Frontal cortex (tissue), 4 donors: ENCODE data around the gene PRR5. TPM values are rescaled to one million over a fixed set of nuclear protein-coding genes. Genes with fewer than 3 reads are reported as not detected.
A peak's percentile ranks its signal among the peaks of the same experiment; 100 is the strongest.

Source experiments
- DNase-seq, 2 donors: peaks; one replicate each; pipeline ENCODE4 v3.0.0; 2012; ENCODE audit warnings: low spot score in 2 of 2
- FAIRE-seq: peaks from 2 replicates; lab custom pipeline; 2012; peaks lifted over from hg19 to GRCh38; lab: Jason Lieb, UNC
- total RNA-seq: library from RNA; depleted of rRNA; stranded (reverse); fragments of >200 nt; gene quantifications from one replicate; pipeline ENCODE4 v1.2.3, GENCODE V29; 2014
- donor health status: control.
- donor health status: control.
- donor health status: control.

The PRR5 gene
- total RNA-seq, 1 donor from 2014 or later = 10.6 TPM

DNA sequence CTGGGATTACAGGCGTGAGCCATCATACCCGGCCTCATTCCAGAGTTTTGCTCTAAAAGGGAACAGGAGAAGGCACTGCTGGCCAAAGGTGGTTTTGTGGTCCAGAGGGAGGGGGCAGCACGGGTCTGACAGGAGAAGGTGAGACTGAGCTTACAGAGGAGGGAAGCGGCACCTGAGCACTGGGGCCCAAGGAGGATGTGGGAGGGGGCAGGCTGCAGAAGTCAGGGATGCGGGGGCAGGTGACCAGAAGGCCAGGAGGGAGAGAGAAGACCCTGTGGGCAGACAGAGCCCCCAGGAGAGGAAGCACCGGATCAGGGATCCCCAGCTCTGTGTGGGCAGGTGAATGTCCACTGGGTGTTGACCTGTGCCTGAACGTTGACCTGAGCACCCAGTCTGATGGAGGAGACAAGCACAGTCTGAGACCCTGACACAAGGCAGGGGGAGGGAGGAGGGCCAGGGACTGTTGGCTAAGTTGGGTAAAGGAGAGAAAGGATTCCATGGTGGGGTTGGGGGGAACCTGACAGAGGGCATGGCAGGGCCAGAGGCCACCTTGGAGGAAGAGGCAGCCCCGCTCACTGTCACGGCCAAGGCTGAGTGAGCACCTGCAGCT lies 12.0 kb upstream of the PRR5 start:
- FAIRE-seq = no peak

DNA sequence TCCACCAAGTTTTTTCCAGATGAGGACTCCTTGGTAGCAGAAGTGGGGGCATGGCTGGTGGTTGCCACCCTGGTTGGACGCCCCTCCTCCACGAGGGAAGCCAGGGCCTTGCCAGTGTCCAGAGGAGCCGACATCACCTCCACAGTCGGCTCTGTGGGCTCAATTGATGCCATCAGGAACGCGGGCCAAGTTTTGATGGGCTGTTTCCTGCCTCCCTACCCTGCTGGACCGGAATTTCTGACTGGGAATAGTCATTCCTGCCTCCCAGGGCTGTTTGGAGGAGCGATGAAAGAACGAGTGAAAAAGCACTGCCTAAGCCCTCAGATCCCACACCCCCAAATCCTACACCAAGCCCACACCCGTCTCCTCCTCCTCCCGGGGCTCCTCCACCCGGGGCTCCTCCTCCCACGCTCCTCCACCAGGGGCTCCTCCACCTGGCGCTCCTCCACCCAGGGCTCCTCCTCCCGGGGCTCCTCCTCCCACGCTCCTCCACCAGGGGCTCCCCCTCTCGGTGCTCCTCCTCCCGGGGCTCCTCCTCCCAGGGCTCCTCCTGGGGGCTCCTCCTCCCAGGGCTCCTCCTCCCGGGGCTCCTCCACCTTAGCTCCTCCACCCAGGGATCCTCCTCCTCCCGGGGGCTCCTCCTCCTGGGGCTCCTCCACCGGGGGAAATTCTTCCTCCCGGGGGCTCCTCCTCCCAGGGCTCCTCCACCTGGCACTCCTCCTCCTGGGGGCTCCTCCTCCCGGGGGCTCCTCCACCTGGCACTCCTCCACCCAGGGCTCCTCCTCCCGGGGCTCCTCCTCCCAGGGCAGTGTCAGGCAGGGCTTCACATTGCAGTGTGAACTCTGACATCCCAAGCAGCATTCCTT lies 10.0 kb upstream of the PRR5 start:
- FAIRE-seq = no peak

More for the DNA sequence above, 12.0 kb upstream of the PRR5 start:
- no peak for DNase-seq

DNA sequence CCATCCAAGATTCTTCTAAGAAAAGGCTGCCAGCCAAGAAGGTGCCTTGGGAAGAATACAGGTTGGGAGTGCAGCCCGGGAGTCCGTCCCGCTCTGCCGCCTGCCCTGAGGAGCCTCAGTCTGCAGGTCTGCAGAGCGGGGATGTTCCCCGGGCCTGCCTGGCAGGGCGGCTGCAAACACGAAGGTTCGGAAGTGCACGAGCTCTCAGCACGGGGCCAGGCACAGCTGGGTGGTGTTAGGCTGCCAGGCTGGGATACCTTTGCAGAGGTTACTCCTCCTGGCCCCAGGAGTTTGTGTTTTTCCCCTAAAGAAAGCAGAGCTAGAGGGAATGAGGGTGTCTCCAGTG lies 9.4 kb upstream of the PRR5 start:
- DNase-seq = no peak

More for the DNA sequence above, 10.0 kb upstream of the PRR5 start:
- no peak for DNase-seq

DNA sequence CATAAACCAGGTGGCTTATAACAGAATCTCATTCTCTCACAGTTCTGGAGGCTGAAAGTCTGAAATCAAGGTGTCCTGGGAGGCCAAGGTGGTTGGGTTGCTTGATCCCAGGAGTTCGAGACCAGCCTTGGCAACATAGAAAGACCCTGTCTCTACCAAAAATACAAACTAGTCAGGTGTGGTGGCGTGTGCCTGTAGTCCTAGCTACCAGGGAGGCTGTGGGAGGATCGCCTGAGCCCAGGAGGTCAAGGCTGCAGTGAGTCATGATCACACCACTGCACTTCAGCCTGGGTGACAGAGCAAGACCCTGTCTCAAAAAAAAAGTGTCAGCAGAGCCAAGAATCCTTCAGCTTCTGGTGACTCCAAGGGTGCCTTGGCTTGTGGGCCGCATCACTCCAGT lies 8.9 kb upstream of the PRR5 start:
- no peak for FAIRE-seq
- no peak for DNase-seq

More for the DNA sequence above, 9.4 kb upstream of the PRR5 start:
- FAIRE-seq = no peak

DNA sequence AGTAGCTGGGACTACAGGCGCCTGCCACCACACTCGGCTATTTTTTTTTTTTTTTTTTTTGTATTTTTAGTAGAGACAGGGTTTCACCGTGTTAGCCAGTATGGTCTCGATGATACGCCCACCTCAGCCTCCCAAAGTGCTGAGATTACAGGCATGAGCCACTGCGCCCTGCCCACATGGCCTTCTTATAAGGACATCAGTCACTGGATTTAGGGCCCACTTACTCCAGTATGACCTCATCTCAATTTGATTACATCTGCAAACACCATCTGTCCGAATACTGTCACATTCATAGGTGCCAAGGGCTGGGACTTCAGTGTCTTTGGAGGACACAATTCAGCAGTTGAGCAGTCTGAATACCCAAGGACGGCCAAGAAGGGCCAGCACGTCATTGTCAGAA lies 8.2 kb upstream of the PRR5 start:
- FAIRE-seq (no peak), DNase-seq (no peak)

DNA sequence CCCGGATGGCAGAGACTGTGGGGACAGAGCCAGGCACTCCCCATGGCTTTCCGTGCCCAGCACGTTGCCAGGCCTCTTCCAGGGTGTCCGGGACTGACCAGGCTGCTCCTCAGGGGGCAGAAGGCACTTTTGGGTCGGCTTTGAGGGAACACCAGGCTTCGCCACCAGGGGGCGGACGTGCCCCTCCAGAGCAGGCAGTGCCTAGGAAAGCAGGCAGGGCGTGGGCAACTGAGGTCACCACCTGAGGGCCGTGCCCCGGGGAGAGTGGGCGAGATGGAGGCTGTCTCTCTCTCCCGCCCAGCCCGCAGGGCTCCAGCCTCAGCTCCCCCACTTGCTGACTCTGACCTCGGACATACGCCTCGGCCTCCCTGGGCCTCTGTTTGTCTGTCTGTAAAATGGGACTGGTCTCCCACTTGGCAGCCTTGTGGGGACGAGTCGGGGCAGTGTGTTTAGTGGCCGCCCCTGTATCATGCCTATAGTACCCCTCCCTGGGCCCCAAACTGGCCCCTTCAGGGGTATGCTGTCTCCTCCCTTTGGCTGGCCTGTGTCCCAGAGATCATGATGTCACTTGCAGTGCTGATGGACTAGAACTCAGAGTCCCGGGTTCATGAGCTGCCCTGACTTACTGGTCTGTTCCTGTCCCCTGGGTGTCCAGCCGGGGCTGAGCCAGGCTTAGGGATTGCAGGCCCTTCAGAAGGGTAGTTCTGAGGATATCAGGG lies 4.4 kb upstream of the PRR5 start:
- FAIRE-seq = no peak
- peak; percentile 65 to 80 for DNase-seq

DNA sequence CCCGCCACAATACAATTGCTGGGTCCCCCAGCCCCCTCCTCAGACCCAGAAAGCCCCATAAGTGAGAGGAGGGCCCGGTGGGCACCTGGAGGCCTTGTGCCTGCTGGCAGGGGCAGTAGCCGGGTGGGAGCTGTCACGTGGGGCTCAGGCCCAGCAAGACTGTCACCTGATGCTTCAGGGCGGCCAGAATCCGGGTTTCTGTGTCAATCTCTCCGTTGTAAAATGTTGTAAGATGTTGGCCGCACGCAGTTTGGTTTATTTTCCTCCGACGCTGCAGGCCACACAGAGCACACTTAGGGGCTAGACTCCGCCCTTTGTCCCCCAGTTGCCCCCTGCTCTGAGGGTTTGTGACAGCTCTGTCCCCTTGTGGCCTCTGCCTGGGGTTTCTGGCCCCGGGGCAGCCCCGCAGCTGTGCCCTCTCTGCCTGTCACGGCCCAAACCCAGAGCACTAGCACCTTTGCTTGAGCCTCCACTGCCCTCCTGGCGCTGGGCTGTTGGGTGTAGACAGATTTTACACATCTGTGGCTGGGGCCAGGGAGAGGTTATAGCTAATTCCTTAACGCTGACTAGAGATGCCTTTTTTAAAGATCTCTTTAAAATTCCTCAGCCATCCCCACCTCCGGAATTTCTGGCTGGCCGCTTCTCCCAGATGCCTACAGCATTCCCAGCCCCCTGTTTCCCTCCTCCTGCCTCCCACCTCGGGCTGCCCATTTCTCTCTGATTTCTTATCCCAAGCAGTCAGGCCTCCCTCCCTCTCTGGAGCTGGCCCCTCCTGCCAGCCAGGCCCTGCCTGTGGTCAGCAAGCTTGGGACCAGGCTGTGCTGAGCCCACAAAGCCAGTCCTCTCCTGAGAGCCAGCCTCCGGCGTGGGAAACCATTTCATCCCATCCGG lies 3.2 kb upstream of the PRR5 start:
- FAIRE-seq (no peak), DNase-seq (no peak)

DNA sequence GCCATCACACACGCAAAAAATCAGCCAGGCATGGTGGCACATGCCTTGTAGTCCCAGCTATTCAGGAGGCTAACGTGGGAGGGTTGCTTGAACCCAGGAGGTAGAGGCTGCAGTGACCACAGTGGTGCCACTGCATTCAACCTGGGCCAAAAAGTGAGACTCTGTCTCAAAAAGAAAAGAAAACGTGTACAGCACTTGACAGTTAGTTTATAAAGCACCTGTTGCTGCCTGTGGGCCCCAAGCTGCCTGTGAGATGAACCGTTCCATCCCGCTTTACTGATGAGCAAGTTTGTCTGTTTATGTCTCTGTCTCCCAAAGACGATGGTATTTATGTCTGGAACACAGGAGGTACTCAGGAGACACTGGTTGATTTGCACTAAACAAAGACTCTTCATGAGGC lies 1.5 kb upstream of the PRR5 start:
- FAIRE-seq (no peak), DNase-seq (no peak)

DNA sequence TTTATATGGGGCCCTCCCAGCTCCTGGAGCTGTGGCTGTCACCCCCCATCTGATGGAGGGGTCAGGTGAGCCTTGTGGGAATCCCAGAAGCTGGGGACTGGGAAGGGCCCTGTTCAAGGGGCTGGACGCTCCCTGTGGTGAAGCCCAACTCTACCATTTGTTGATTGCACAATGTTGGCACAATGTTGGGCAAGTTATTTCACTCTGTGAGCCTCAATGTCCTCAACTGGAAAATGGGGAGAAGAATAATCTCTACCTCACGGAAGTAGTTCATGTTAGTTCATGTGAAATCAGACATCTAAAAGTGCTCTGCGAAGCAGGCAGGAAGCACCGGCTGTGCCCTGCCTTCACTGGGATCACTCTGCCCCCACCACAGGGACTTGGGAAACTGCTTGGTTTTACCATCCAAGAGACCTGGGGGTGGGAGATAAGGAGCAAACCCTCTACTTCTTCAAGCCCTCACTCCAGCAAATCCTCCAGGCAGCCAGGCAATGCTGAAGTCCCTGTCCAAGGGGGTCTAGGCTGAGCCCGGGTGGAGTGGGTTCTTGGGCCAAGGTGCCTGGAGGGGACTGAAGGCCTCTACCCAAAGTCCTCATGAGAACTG lies 715 bp upstream of the PRR5 start:
- no peak for FAIRE-seq

DNA sequence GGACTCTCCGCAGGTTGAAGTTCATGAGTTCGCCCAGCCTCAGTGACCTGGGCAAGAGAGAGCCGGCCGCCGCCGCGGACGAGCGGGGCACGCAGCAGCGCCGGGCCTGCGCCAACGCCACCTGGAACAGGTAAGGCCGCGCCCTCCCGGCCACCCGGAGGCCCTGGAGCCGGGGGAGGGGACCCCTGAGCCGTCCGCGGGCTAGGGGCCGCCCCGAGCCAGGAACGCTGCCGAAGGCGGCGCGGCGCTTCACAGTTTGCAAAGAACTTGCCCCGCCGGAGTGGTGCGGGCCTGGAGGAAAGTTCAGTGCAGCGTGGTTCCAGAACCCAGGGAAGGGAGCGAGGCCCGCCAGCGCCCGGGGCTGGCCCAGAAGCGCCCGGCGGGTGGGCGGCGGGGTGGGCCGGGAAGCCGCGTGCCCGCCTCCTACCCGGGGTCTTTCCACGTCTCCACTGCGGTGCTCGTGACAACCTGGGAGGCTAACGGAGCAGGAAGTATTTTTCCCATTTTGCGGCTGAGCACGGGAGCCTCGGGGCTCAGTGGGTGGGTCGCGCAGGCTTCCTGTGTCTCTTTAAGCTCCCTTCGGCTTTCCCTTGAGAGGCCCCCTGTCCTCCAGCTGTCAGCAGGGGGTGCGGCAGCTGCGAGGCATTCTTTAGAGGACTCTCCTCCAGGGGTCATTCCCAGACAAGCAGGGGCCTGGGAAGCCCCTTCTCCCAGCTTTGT lies 635 bp downstream of the PRR5 start:
- no peak for DNase-seq

More for the DNA sequence above, 715 bp upstream of the PRR5 start:
- no peak for DNase-seq

DNA sequence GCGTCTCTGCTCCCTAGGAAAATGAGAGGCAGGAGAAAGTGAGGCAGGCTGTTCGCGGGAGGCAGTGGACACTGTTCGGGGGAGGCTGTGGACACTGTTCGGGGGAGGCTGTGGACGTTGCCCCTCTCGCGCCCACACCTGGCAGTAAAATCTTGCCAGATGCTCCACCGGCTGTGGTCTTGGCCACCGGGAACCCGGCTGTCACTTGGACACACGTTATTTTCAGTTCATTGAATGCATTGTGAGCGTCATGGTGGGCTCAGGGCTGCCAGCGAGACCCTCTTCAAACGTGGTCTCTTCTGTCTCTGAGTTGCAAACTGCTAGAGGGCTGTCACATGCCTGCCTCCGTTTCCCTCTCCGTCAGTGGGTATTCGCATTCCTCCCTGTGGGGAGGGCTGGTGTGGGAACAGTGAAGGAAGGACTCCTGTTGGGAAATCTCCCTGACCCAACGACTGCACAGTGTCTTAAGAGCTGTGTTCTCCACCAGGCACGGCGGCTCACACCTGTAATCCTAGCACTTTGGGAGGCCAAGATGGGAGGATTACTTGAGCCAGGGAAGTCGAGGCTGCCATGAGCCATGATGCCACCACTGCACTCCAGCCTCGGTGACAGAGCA lies 1.4 kb downstream of the PRR5 start:
- FAIRE-seq (no peak), DNase-seq (no peak)

More for the DNA sequence above, 635 bp downstream of the PRR5 start:
- FAIRE-seq = no peak

DNA sequence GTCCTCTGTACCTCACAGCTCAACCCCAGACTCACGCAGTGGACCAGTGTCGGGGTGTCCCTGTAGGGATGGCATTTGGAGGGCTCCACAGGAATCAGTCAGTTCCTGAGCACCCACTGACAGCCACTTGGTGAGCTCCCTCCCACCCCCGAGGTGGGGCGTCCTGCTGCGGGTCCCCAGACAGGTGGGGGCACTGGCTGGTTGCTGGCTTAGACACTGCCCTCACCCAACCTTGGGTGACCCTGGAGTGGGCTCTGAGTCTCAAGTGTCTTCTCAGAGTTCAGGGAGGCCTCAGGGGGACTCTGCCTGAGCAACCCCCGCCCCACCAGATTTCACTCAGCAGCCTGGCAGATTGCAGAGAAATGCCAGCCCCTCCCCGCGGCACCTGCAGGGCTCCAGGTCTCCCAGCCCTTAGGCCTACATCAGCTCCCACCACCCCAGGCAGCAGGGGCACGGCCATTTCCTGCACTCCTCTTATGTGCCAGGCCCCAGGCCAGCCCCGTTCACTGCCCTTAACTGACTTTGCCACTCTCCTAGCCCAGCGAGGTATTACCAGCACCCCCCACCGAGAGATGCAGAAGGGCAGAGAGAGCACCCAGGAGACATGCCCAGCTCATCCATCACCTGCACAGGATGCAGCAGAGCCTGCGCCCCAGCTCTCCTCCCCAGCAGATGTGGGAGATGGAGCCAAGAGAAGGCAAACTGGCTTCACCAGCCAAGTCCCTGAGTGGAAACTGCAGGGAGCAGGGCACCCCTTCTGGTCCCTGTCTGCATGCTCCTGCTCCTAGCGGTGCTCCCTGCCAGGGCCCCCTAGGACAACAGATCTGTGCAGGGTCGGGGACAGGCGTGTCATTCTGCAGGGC lies 2.4 kb downstream of the PRR5 start:
- DNase-seq = no peak
- FAIRE-seq = no peak

DNA sequence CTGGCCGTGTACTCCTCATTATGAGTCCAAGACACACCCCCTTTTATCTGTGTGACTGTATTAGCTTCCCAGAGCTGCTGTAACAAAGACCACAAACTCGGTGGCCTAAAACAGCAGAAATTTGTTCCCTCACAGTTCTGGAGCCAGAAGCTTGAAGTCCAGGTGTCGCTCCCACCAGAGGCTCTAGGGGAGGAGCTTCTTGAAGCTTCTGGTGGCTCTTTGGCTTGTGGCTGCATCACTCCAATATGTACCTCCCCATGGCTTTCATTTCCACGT lies 3.0 kb downstream of the PRR5 start:
- DNase-seq (no peak), FAIRE-seq (no peak)

DNA sequence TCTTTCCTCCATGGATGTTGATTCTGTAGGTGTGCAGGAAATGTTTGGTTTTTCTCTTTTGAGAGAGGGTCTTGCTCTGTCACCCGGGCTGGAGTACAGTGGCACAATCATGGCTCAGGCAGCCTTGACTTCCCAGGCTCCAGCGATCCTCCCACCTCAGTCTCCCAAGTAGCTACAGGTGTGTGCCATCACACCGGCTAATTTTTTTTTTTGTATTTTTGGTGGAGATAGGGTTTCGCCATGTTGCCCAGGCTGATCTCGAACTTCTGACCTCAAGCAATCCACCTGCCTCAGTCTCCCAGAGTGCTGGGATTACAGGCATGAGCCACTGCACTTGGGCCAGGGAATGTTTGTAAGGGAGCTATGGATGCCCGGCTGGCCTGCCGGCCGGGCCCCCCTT lies 4.5 kb downstream of the PRR5 start:
- DNase-seq (no peak), FAIRE-seq (no peak)

DNA sequence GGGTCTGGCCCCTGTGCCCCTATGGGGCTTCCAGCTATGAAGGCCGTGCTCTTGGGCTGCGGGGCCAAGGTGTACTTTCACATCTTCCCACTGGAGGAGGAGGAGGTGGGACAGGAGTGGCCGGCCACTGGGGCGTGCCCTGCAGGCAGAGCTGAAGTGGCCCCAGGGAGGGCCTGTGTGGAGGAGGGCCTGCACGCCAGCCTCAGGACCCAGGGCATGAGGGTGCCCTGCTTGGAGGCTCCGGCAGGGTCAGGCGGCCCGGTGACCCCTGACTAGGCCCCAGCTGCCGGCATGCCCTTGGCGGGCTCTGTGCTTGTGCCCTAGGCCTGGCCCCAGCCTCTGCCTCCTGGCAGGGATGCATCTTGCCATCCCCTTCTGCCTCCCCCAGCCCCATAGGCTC lies 5.2 kb downstream of the PRR5 start:
- no peak for FAIRE-seq

DNA sequence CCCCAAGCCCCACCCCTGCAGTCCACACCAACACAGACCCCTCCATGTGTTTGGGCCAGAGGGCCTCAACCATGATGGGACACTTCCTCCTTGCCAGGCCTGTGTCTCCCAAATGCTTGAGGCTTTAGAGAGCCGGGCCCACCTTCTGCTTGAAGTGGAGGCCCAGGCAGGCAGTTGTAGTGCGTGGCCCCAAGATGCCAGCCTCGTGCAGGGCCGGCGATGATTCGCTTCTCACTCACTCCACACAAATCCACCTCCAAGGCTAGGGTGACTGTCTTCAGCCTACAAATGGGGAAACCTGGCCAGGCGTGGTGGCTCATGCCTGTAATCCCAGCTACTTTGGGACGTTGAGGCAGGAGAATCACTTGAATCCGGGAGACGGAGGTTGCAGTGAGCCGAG lies 5.7 kb downstream of the PRR5 start:
- DNase-seq (no peak), FAIRE-seq (no peak)

More for the DNA sequence above, 5.2 kb downstream of the PRR5 start:
- DNase-seq = no peak

DNA sequence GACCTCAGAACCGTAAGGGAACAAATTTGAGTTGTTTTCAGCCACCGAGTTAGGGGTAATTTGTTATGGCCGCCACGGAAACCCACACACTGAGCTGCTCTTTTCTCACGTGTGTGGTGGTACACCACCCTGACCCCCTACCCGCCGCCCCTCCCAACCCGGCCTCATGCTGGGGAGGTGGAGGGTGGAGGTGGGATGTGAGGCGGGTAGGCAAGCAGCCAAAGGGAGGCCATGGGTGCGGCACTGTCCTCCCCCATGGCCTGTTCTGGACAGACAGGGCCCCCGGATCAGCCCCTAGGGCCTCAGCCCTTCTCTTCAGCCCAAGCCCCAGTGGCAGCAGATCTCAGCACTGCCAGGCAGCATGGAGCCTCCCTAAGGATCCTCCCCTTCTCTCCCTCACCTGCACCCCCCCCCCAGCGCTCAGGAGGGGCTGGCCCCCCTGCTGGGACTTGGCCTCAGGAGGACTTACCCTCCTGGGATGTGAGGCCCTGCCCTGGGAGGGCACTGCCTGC lies 7.9 kb downstream of the PRR5 start:
- no peak for FAIRE-seq
- no peak for DNase-seq
